HepG2 (cell line): Measurements from ENCODE around the gene TUBA1C. TPM values are rescaled to one million over a fixed set of nuclear protein-coding genes. Genes with fewer than 3 reads are reported as not detected.

Experiments
- ADNP ChIP-seq: sonication (generic); formaldehyde crosslinking; IDR thresholded peaks from 2 replicates; pipeline ENCODE4 v1.4.0; 2020; ENCODE audit warnings: missing genetic modification reagents
- FOXA3 ChIP-seq: IDR thresholded peaks from 2 replicates; pipeline ENCODE4 v1.6.1; 2016; ENCODE audit warnings: missing genetic modification reagents, missing compliant biosample characterization
- FOXP1 ChIP-seq, 2 experiments: fragments of 450-650 bp in 1 of 2; IDR thresholded peaks; 2 replicates each; pipeline ENCODE4 v1.6.1; 2017 to 2018; ENCODE audit warnings: antibody characterized with exemption in 1 of 2
- GZF1 ChIP-seq: sonication (generic); formaldehyde crosslinking; IDR thresholded peaks from 2 replicates; pipeline ENCODE4 v1.5.1; 2020; ENCODE audit warnings: mild to moderate bottlenecking, missing genetic modification reagents
- HMG20B ChIP-seq: conservative IDR thresholded peaks from 2 replicates; pipeline ENCODE4 v1.6.1; 2016; ENCODE audit warnings: missing genetic modification reagents, missing compliant biosample characterization
- MAZ ChIP-seq, 2 experiments: sonication (generic) in 1 of 2; formaldehyde crosslinking in 1 of 2; IDR thresholded peaks; 2 replicates each; pipeline versions ENCODE4 v1.5.0 to v1.6.1; 2012 to 2020; ENCODE audit warnings: low read depth in 2 of 2, mild to moderate bottlenecking in 2 of 2, borderline replicate concordance in 1 of 2, improper control_type of control experiment in 1 of 2, low read length in 1 of 2, missing genetic modification reagents in 1 of 2, moderate library complexity in 1 of 2
- RARA ChIP-seq: IDR thresholded peaks from 2 replicates; pipeline ENCODE4 v1.6.1; 2016; ENCODE audit warnings: missing genetic modification reagents, missing compliant biosample characterization
- SAP130 ChIP-seq: IDR thresholded peaks from 2 replicates; pipeline ENCODE4 v1.6.1; 2016; ENCODE audit warnings: low read depth
- SOX13 ChIP-seq, 3 experiments: fragments of 450-650 bp in 1 of 3; sonication (generic) in 1 of 3; formaldehyde crosslinking in 1 of 3; IDR thresholded peaks in 2 of 3; conservative IDR thresholded peaks in 1 of 3; 2 replicates each; pipeline versions ENCODE4 v1.5.0 to v1.6.1; 2016 to 2020; ENCODE audit warnings: antibody characterized with exemption in 1 of 3, mild to moderate bottlenecking in 1 of 3, missing compliant biosample characterization in 1 of 3, missing genetic modification reagents in 1 of 3, moderate library complexity in 1 of 3
- ZNF160 ChIP-seq: sonication (generic); formaldehyde crosslinking; IDR thresholded peaks from 2 replicates; pipeline ENCODE4 v1.8.0; 2022; ENCODE audit warnings: mild to moderate bottlenecking, inconsistent platforms, missing genetic modification reagents
- ZNF839 ChIP-seq: sonication (generic); formaldehyde crosslinking; IDR thresholded peaks from 2 replicates; pipeline ENCODE4 v1.4.0; 2020; ENCODE audit warnings: missing genetic modification reagents, mild to moderate bottlenecking, borderline replicate concordance
- polyA plus RNA-seq, 8 experiments: library from polyadenylated mRNA; depleted of rRNA in 3 of 8; stranded (reverse) in 7 of 8; unstranded in 1 of 8; fragments of >200 nt; fragmentation: Illumina TruSeq in 4 of 8; extraction: Trizol in 4 of 8; gene quantifications; 2 replicates each; pipeline versions ENCODE4 v1.2.1 to v1.2.3, GENCODE V29; 2011 to 2016; ENCODE audit warnings: low read depth in 4 of 8, missing spikeins in 1 of 8, mixed read lengths in 1 of 8; ENCODE audit not compliant: insufficient read depth in 1 of 8
- total RNA-seq, 5 experiments: library from RNA; depleted of rRNA; stranded (reverse); fragments of >200 nt; fragmentation: Illumina TruSeq; extraction: Trizol; gene quantifications; 2 replicates each; pipeline ENCODE4 v1.2.3, GENCODE V29; 2016; ENCODE audit warnings: low read depth in 1 of 5
- TF ChIP-seq, protein P1 (sequence below): sonication (generic); formaldehyde crosslinking; IDR thresholded peaks from 2 replicates; pipeline ENCODE4 v1.4.0; 2020; ENCODE audit warnings: mild to moderate bottlenecking, missing genetic modification reagents
- TF ChIP-seq, protein P2 (sequence below): sonication (generic); formaldehyde crosslinking; IDR thresholded peaks from 2 replicates; pipeline ENCODE4 v1.4.0; 2020; ENCODE audit warnings: missing genetic modification reagents, borderline replicate concordance
- TF ChIP-seq, protein P3 (sequence below): sonication (generic); formaldehyde crosslinking; IDR thresholded peaks from 2 replicates; pipeline ENCODE4 v1.9.0; 2022; ENCODE audit warnings: missing genetic modification reagents, mild to moderate bottlenecking, borderline replicate concordance
- TF ChIP-seq, protein P4 (sequence below): IDR thresholded peaks from 2 replicates; pipeline ENCODE4 v1.6.1; 2018; ENCODE audit warnings: missing genetic modification reagents
- TF ChIP-seq, protein P5 (sequence below): sonication (generic); formaldehyde crosslinking; IDR thresholded peaks from 2 replicates; pipeline ENCODE4 v1.9.0; 2022; ENCODE audit warnings: low read depth, missing genetic modification reagents
- TF ChIP-seq, protein P6 (sequence below): sonication (generic); formaldehyde crosslinking; IDR thresholded peaks from 2 replicates; pipeline ENCODE4 v1.5.1; 2020; ENCODE audit warnings: missing genetic modification reagents, mild to moderate bottlenecking, borderline replicate concordance

Gene TUBA1C
- total and polyA plus RNA-seq, 2 of the 13 experiments (the other 11 are each of a cell fraction or from before 2014, with no cell fraction given) = 693 to 1,075 TPM

DNA sequence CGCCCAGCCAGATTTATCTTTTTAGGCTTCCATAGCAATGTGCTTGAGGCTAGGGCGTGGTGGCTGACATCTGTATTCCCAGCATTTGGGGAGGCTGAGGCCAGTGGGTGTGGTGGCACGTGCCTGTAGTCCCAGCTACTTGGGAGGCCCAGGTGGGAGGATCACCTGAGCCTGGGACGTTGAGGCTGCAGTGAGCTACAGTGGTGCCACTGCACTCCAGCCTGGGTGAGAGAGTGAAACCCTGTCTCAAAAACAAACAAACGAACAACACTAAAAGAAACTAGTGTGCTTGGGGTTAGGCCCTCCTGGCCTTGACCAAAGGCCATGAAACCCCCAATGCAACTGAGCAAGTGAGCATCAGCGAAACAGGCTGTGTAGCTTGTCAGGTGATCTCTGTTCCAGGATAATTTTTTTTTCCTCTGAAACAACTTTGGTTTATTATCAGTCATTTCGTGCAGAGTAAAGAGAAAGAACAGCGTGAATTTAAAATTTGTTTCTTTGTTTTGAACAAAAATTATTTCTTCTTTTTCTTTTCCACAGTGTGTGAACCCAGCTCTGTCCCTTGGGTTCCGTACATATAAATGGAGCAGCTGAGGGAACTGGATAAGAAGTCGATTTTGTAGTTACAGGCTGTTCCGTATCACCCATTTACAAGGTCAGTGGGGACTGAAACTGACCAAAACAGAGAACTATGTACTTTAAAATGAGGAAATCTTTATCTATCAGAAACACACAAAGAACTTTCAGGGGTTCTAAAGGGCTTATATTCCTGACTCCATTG lies 8.8 kb upstream of the TUBA1C start (continued):
- TF ChIP-seq HMG20B (CRISPR knock-in tag) = peak; percentile 56; the same call in 1 of the 2 replicates
- TF ChIP-seq RARA (CRISPR knock-in tag) = peak; percentile 90
- TF ChIP-seq, protein P1, sequence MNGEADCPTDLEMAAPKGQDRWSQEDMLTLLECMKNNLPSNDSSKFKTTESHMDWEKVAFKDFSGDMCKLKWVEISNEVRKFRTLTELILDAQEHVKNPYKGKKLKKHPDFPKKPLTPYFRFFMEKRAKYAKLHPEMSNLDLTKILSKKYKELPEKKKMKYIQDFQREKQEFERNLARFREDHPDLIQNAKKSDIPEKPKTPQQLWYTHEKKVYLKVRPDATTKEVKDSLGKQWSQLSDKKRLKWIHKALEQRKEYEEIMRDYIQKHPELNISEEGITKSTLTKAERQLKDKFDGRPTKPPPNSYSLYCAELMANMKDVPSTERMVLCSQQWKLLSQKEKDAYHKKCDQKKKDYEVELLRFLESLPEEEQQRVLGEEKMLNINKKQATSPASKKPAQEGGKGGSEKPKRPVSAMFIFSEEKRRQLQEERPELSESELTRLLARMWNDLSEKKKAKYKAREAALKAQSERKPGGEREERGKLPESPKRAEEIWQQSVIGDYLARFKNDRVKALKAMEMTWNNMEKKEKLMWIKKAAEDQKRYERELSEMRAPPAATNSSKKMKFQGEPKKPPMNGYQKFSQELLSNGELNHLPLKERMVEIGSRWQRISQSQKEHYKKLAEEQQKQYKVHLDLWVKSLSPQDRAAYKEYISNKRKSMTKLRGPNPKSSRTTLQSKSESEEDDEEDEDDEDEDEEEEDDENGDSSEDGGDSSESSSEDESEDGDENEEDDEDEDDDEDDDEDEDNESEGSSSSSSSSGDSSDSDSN (CRISPR knock-in tag) = peak; percentile 43; the same call in 1 of the 2 replicates
- no peak for TF ChIP-seq MAZ (IDR thresholded peaks at IDR 0.05; ENCODE audit: borderline replicate concordance, low read depth, low read length)
- TF ChIP-seq MAZ (CRISPR knock-in tag; IDR thresholded peaks at IDR 0.05; ENCODE audit: low read depth) = peak; percentile 52; the same call in 1 of the 2 replicates
- peak; percentile 78 for TF ChIP-seq FOXA3 (CRISPR knock-in tag)
- TF ChIP-seq, protein P2, sequence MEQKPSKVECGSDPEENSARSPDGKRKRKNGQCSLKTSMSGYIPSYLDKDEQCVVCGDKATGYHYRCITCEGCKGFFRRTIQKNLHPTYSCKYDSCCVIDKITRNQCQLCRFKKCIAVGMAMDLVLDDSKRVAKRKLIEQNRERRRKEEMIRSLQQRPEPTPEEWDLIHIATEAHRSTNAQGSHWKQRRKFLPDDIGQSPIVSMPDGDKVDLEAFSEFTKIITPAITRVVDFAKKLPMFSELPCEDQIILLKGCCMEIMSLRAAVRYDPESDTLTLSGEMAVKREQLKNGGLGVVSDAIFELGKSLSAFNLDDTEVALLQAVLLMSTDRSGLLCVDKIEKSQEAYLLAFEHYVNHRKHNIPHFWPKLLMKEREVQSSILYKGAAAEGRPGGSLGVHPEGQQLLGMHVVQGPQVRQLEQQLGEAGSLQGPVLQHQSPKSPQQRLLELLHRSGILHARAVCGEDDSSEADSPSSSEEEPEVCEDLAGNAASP = peak; percentile 58; the same call in 1 of the 2 replicates
- no peak for TF ChIP-seq SOX13 (IDR thresholded peaks at IDR 0.05)
- TF ChIP-seq SOX13 (CRISPR knock-in tag; conservative IDR thresholded peaks at IDR 0.05 in 1 of 2, IDR thresholded peaks at IDR 0.05 in 1 of 2) = peak in 1 of 2 experiments; percentile 71; a peak in 2 of 4 replicates
- TF ChIP-seq, protein P3, sequence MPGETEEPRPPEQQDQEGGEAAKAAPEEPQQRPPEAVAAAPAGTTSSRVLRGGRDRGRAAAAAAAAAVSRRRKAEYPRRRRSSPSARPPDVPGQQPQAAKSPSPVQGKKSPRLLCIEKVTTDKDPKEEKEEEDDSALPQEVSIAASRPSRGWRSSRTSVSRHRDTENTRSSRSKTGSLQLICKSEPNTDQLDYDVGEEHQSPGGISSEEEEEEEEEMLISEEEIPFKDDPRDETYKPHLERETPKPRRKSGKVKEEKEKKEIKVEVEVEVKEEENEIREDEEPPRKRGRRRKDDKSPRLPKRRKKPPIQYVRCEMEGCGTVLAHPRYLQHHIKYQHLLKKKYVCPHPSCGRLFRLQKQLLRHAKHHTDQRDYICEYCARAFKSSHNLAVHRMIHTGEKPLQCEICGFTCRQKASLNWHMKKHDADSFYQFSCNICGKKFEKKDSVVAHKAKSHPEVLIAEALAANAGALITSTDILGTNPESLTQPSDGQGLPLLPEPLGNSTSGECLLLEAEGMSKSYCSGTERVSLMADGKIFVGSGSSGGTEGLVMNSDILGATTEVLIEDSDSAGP = peak; percentile 48
- peak; percentile 77 for TF ChIP-seq SAP130 (CRISPR knock-in tag)
- TF ChIP-seq, protein P4, sequence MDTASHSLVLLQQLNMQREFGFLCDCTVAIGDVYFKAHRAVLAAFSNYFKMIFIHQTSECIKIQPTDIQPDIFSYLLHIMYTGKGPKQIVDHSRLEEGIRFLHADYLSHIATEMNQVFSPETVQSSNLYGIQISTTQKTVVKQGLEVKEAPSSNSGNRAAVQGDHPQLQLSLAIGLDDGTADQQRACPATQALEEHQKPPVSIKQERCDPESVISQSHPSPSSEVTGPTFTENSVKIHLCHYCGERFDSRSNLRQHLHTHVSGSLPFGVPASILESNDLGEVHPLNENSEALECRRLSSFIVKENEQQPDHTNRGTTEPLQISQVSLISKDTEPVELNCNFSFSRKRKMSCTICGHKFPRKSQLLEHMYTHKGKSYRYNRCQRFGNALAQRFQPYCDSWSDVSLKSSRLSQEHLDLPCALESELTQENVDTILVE (CRISPR knock-in tag) = no peak
- TF ChIP-seq, protein P5, sequence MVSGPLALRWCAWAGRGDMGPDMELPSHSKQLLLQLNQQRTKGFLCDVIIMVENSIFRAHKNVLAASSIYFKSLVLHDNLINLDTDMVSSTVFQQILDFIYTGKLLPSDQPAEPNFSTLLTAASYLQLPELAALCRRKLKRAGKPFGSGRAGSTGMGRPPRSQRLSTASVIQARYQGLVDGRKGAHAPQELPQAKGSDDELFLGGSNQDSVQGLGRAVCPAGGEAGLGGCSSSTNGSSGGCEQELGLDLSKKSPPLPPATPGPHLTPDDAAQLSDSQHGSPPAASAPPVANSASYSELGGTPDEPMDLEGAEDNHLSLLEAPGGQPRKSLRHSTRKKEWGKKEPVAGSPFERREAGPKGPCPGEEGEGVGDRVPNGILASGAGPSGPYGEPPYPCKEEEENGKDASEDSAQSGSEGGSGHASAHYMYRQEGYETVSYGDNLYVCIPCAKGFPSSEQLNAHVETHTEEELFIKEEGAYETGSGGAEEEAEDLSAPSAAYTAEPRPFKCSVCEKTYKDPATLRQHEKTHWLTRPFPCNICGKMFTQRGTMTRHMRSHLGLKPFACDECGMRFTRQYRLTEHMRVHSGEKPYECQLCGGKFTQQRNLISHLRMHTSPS (CRISPR knock-in tag) = peak; percentile 44; the same call in 1 of the 2 replicates
- 0 out of 2 replicates have a peak, but pooled peaks have one; percentile 29 for TF ChIP-seq ZNF160 (CRISPR knock-in tag)
- TF ChIP-seq ZNF839 (CRISPR knock-in tag) = 0 out of 2 replicates have a peak, but pooled peaks have one; percentile 52
- peak; percentile 98 for TF ChIP-seq ADNP (CRISPR knock-in tag)
- TF ChIP-seq, protein P6, sequence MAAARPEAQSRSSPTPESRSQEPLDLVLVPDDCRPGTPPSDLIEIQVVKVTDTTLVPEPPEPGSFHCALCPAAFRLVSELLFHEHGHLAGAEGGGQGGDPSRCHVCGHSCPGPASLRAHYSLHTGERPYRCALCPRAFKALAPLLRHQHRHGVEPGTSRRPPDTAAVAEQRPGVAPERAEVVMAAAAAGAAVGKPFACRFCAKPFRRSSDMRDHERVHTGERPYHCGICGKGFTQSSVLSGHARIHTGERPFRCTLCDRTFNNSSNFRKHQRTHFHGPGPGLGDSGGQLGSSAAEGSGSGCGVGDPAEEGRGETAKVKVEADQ (CRISPR knock-in tag) = no peak
- TF ChIP-seq FOXP1 (IDR thresholded peaks at IDR 0.05) = no peak
- TF ChIP-seq FOXP1 (CRISPR knock-in tag; IDR thresholded peaks at IDR 0.05) = peak; percentile 65; the same call in 1 of the 2 replicates
- TF ChIP-seq GZF1 (CRISPR knock-in tag) = 0 out of 2 replicates have a peak, but pooled peaks have one; percentile 33
